ENCODE measurements around the gene ICAM3.

Gene ICAM3

GRCh38 chr19:10328558-10329429, 10.6 kb downstream of the ICAM3 start:
- peaks cover 15% of the 10 kb centered on the region for H3K4me1 ChIP-seq (ENCODE audit: insufficient read depth, low read length, poor library complexity, severe bottlenecking)

GRCh38 chr19:10327793-10328192, 11.6 kb downstream of the ICAM3 start:
- H3K27me3 ChIP-seq (ENCODE audit: insufficient read depth, low read length, poor library complexity, severe bottlenecking) = no peaks in the 10 kb centered on the region
- peaks cover 58% of the 10 kb centered on the region for H3K79me2 ChIP-seq (ENCODE audit: insufficient read depth, low read length)
- peaks cover 73% of the 10 kb centered on the region for H3K36me3 ChIP-seq (ENCODE audit: insufficient read depth, low read length)
- peaks cover 15% of the 10 kb centered on the region for H3K4me1 ChIP-seq (ENCODE audit: insufficient read depth, low read length, poor library complexity, severe bottlenecking)
- no peak overlapping the region for H3K9ac ChIP-seq (ENCODE audit: low read depth, low read length, poor library complexity, severe bottlenecking)
- no peak overlapping the region for H3K4me2 ChIP-seq (ENCODE audit: low read depth, low read length, poor library complexity, severe bottlenecking)
- TF ChIP-seq EZH2phosphoT487 (IDR thresholded peaks at IDR 0.05; ENCODE audit: borderline replicate concordance) (no peak), CTCF (conservative IDR thresholded peaks at IDR 0.05; ENCODE audit: low read length) (no peak)
- H3K4me3 ChIP-seq (ENCODE audit: low read length, poor library complexity, severe bottlenecking) = no peak overlapping the region
- no peaks in the 10 kb centered on the region for H3F3A ChIP-seq (ENCODE audit: low read depth)
- H3K9me2 ChIP-seq (replicated peaks; ENCODE audit: low read depth, low read length) = no peaks in the 10 kb centered on the region
- no peaks in the 10 kb centered on the region for H3K9me3 ChIP-seq (ENCODE audit: insufficient read depth, low read depth, low read length)
- H2AFZ ChIP-seq (ENCODE audit: low read length) = no peak overlapping the region
- H4K20me1 ChIP-seq (ENCODE audit: insufficient read depth, low read length, poor library complexity, severe bottlenecking) = peaks cover 46% of the 10 kb centered on the region

More at GRCh38 chr19:10328558-10329429, 10.6 kb downstream of the ICAM3 start:
- Histone ChIP-seq H2AFZ (ENCODE audit: low read length) (no peak overlapping the region), H4K20me1 (ENCODE audit: insufficient read depth, low read length, poor library complexity, severe bottlenecking) (peaks cover 47% of the 10 kb centered on the region), H3K9ac (ENCODE audit: low read depth, low read length, poor library complexity, severe bottlenecking) (no peak overlapping the region), H3K9me3 (ENCODE audit: insufficient read depth, low read depth, low read length) (no peaks in the 10 kb centered on the region), H3K79me2 (ENCODE audit: insufficient read depth, low read length) (peaks cover 60% of the 10 kb centered on the region), H3K4me3 (ENCODE audit: low read length, poor library complexity, severe bottlenecking) (no peak overlapping the region), H3K36me3 (ENCODE audit: insufficient read depth, low read length) (peaks cover 64% of the 10 kb centered on the region), H3K27me3 (ENCODE audit: insufficient read depth, low read length, poor library complexity, severe bottlenecking) (no peaks in the 10 kb centered on the region), H3K9me2 (replicated peaks; ENCODE audit: low read depth, low read length) (no peaks in the 10 kb centered on the region), H3F3A (ENCODE audit: low read depth) (0 out of 2 replicates have a peak, but pooled peaks cover 2% of the 10 kb centered on the region), H3K4me2 (ENCODE audit: low read depth, low read length, poor library complexity, severe bottlenecking) (no peak overlapping the region)
- TF ChIP-seq CTCF (conservative IDR thresholded peaks at IDR 0.05; ENCODE audit: low read length) = no peak
- no peak for TF ChIP-seq EZH2phosphoT487 (IDR thresholded peaks at IDR 0.05; ENCODE audit: borderline replicate concordance)

- Histone ChIP-seq H3K9ac (ENCODE audit: low read depth, low read length, poor library complexity, severe bottlenecking) (no peak overlapping the region), H2AFZ (ENCODE audit: low read length) (no peak overlapping the region), H3K4me1 (ENCODE audit: insufficient read depth, low read length, poor library complexity, severe bottlenecking) (peaks cover 5% of the 10 kb centered on the region), H3K4me3 (ENCODE audit: low read length, poor library complexity, severe bottlenecking) (no peak overlapping the region), H3K36me3 (ENCODE audit: insufficient read depth, low read length) (peaks cover 94% of the 10 kb centered on the region), H3K79me2 (ENCODE audit: insufficient read depth, low read length) (peaks cover 39% of the 10 kb centered on the region), H3K9me2 (replicated peaks; ENCODE audit: low read depth, low read length) (no peaks in the 10 kb centered on the region), H3K9me3 (ENCODE audit: insufficient read depth, low read depth, low read length) (no peaks in the 10 kb centered on the region), H3K4me2 (ENCODE audit: low read depth, low read length, poor library complexity, severe bottlenecking) (no peak overlapping the region), H4K20me1 (ENCODE audit: insufficient read depth, low read length, poor library complexity, severe bottlenecking) (peaks cover 32% of the 10 kb centered on the region), H3K27me3 (ENCODE audit: insufficient read depth, low read length, poor library complexity, severe bottlenecking) (no peaks in the 10 kb centered on the region), H3F3A (ENCODE audit: low read depth) (no peaks in the 10 kb centered on the region)
- TF ChIP-seq EZH2phosphoT487 (IDR thresholded peaks at IDR 0.05; ENCODE audit: borderline replicate concordance) (no peak), CTCF (conservative IDR thresholded peaks at IDR 0.05; ENCODE audit: low read length) (no peak)
These were observed 13.7 kb downstream of the ICAM3 start for GRCh38 chr19:10325732-10326131.

All from Loucy (cell line).